PC-9 (cell line): ENCODE results near the gene CA12.

Experiments
- EZH2 ChIP-seq: fragments of 200-600 bp; sonication (generic); IDR thresholded peaks from 2 replicates; pipeline ENCODE4 v1.8.0; 2017; ENCODE audit warnings: antibody characterized with exemption, low read depth
- TF ChIP-seq, protein P1 (sequence below): fragments of 200-600 bp; sonication (generic); conservative IDR thresholded peaks from 2 replicates; pipeline ENCODE4 v1.6.1; 2017; ENCODE audit warnings: mixed run types, antibody characterized with exemption, mild to moderate bottlenecking, moderate library complexity

DNA sequence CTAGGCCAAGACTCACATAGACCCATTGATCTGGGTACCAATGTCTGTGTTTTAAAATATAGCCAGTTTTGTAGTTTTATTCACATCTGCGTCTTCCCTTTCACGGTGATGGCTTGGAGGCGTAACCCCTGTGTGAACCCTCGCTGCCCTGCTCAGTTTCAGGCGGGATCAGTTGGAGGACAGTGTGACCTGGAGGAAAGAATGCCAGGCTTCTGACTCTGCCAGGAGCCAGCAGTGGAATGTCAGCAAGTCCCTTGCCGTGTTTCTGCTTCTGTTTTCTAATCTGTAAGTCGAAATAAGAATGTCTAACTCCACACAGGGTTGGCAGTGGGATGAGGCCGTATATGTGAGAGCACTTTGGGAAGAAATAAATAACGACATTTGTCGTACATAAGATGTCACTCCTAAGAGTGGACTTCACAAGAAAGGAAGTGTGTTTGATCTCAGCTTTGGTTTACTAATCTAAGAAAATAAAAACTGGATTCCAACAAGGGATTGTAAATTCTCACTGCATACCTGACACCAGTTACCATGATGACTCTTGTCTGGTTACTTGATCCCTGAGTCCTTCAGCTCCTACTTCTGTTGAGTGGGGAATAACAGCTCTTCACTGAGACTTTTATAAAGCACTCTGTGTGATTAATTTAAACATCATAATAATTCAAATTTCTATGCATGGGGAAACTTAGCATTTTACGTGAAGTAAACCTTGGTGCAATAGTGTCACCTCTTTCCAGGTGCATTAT is 6.3 kb upstream of the CA12 start:
- TF ChIP-seq, protein P1, sequence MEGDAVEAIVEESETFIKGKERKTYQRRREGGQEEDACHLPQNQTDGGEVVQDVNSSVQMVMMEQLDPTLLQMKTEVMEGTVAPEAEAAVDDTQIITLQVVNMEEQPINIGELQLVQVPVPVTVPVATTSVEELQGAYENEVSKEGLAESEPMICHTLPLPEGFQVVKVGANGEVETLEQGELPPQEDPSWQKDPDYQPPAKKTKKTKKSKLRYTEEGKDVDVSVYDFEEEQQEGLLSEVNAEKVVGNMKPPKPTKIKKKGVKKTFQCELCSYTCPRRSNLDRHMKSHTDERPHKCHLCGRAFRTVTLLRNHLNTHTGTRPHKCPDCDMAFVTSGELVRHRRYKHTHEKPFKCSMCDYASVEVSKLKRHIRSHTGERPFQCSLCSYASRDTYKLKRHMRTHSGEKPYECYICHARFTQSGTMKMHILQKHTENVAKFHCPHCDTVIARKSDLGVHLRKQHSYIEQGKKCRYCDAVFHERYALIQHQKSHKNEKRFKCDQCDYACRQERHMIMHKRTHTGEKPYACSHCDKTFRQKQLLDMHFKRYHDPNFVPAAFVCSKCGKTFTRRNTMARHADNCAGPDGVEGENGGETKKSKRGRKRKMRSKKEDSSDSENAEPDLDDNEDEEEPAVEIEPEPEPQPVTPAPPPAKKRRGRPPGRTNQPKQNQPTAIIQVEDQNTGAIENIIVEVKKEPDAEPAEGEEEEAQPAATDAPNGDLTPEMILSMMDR = no peak
- no peak for TF ChIP-seq EZH2
